B cell (primary cell): ENCODE results near the gene ESR2. TPM values are rescaled to one million over a fixed set of nuclear protein-coding genes. Genes with fewer than 3 reads are reported as not detected.

Experiments
- ATAC-seq: fragments of 200-7000 bp; cut with Tn5 transposase; one replicate; pipeline ENCODE4 v1.10.0; 2021; ENCODE audit warnings: low read depth, mild to moderate bottlenecking, moderate number of reproducible peaks, moderate library complexity
- CTCF ChIA-PET: fragments of 350-600 bp; sonication (Branson Sonifier 250); formaldehyde crosslinking; loops from one replicate; lab custom pipeline; 2021; ENCODE audit warnings: antibody characterized with exemption, inconsistent platforms; lab: Charles Lee
- POLR2A ChIA-PET: fragments of 350-600 bp; sonication (Branson Sonifier 250); formaldehyde crosslinking; loops from one replicate; lab custom pipeline; 2021; ENCODE audit warnings: antibody characterized with exemption; lab: Charles Lee
- DNase-seq: peaks from one replicate; pipeline ENCODE4 v3.0.0; 2013
- H2AFZ ChIP-seq: 2 replicates; pipeline ENCODE4 v1.6.1; 2012; ENCODE audit warnings: mild to moderate bottlenecking, low read depth, low read length; ENCODE audit not compliant: insufficient read depth, poor library complexity, severe bottlenecking
- H3K27ac ChIP-seq, 2 donors: 1 replicate in 1 of 2; 2 replicates in 1 of 2; pipeline ENCODE4 v1.5.1; 2012 to 2013; ENCODE audit warnings: low read length in 2 of 2, mild to moderate bottlenecking in 2 of 2, moderate library complexity in 1 of 2
- H3K27me3 ChIP-seq, 4 experiments: fragments of 200-600 bp in 1 of 4; sonication (generic) in 1 of 4; replicated peaks in 1 of 4; 1 replicate in 2 of 4; 2 replicates in 2 of 4; pipeline versions ENCODE4 v1.6.1 to v1.7.0; 2013 to 2016; ENCODE audit warnings: low read length in 3 of 4, mild to moderate bottlenecking in 2 of 4, mixed read lengths in 1 of 4, moderate library complexity in 1 of 4; ENCODE audit not compliant: insufficient read depth in 4 of 4, control insufficient read depth in 3 of 4; ENCODE audit errors: control extremely low read depth in 1 of 4
- H3K36me3 ChIP-seq, 2 experiments: replicated peaks in 1 of 2; 1 replicate in 1 of 2; 2 replicates in 1 of 2; pipeline versions ENCODE4 v1.6.1 to v1.7.1; 2013; ENCODE audit warnings: low read length in 1 of 2; ENCODE audit not compliant: insufficient read depth in 2 of 2, control insufficient read depth in 1 of 2; ENCODE audit errors: control extremely low read depth in 1 of 2, extremely low read depth in 1 of 2
- H3K4me1 ChIP-seq, 2 donors: fragments of 200-600 bp in 1 of 2; sonication (generic) in 1 of 2; 1 replicate in 1 of 2; 2 replicates in 1 of 2; pipeline versions ENCODE4 v1.5.1 to v1.6.1; 2013 to 2017; ENCODE audit warnings: low read length in 2 of 2; ENCODE audit not compliant: control insufficient read depth in 2 of 2, insufficient read depth in 2 of 2
- H3K4me2 ChIP-seq: replicated peaks from 2 replicates; pipeline ENCODE3; 2012; ENCODE audit warnings: mild to moderate bottlenecking, low read depth, low read length; ENCODE audit not compliant: poor library complexity, severe bottlenecking
- H3K4me3 ChIP-seq, 5 experiments: fragments of 200-600 bp in 1 of 5; sonication (generic) in 1 of 5; 1 replicate in 3 of 5; 2 replicates in 2 of 5; pipeline versions ENCODE4 v1.5.1 to v1.7.0; 2011 to 2016; ENCODE audit warnings: low read length in 4 of 5, mild to moderate bottlenecking in 4 of 5, low read depth in 2 of 5, control low read depth in 1 of 5, moderate library complexity in 1 of 5; ENCODE audit not compliant: insufficient read depth in 1 of 5; ENCODE audit errors: control extremely low read depth in 1 of 5, extremely low read depth in 1 of 5
- H3K79me2 ChIP-seq: fragments of 200-600 bp; sonication (generic); one replicate; pipeline ENCODE4 v1.6.0; 2016; ENCODE audit warnings: low read length; ENCODE audit not compliant: control insufficient read depth, insufficient read depth
- H3K9ac ChIP-seq: fragments of 200-600 bp; sonication (generic); 2 replicates; pipeline ENCODE4 v1.6.1; 2017; ENCODE audit warnings: mild to moderate bottlenecking, low read length, moderate library complexity
- H3K9me3 ChIP-seq, 3 donors: one replicate each; pipeline versions ENCODE4 v1.6.1 to v1.7.1; 2013; ENCODE audit warnings: low read length in 2 of 3; ENCODE audit not compliant: control insufficient read depth in 2 of 3, insufficient read depth in 1 of 3; ENCODE audit errors: control extremely low read depth in 1 of 3
- H4K20me1 ChIP-seq: 2 replicates; pipeline ENCODE4 v1.6.0; 2012; ENCODE audit warnings: mild to moderate bottlenecking, low read length; ENCODE audit not compliant: insufficient read depth, control insufficient read depth, poor library complexity, severe bottlenecking
- H3K27ac Mint-ChIP-seq: one replicate; pipeline ENCODE4 v1.8.0; 2021; ENCODE audit warnings: mixed read lengths
- H3K27me3 Mint-ChIP-seq: one replicate; pipeline ENCODE4 v1.8.0; 2021; ENCODE audit warnings: mixed read lengths
- H3K4me1 Mint-ChIP-seq: one replicate; pipeline ENCODE4 v1.8.0; 2021; ENCODE audit warnings: mixed read lengths
- H3K4me3 Mint-ChIP-seq: one replicate; pipeline ENCODE4 v1.8.0; 2021; ENCODE audit warnings: mixed read lengths
- H3K9me3 Mint-ChIP-seq: one replicate; pipeline ENCODE4 v1.8.0; 2022; ENCODE audit warnings: mixed read lengths; ENCODE audit not compliant: insufficient read depth
- CTCF ChIP-seq: fragments of 200-600 bp; IDR thresholded peaks from one replicate; pipeline ENCODE4 v1.8.0; 2022; ENCODE audit warnings: antibody characterized with exemption, mild to moderate bottlenecking
- EZH2 ChIP-seq: IDR thresholded peaks from 2 replicates; pipeline ENCODE4 v1.6.1; 2012; ENCODE audit warnings: borderline replicate concordance, low read depth, mild to moderate bottlenecking, moderate library complexity, low read length; ENCODE audit not compliant: insufficient read depth, poor library complexity, severe bottlenecking
- WGBS: methylation state at CpG from one replicate; pipeline ENCODE4 v1.1.5; 2013; ENCODE audit warnings: missing lambda C conversion rate; ENCODE audit not compliant: insufficient coverage; 5-methylcytosine and 5-hydroxymethylcytosine counted together
- intact Hi-C: fragments of 100-400 bp; cut with micrococcal nuclease; formaldehyde crosslinking; loops from one replicate; pipeline ENCODE4 v1.10.0; 2022
- polyA plus RNA-seq: library from polyadenylated mRNA; depleted of rRNA; stranded (reverse); fragments of >200 nt; gene quantifications from 2 replicates; pipeline ENCODE4 v1.2.3, GENCODE V29; 2012
- total RNA-seq, 2 donors: library from RNA; stranded (reverse); fragments of 120-200 nt in 1 of 2; gene quantifications; 1 replicate in 1 of 2; 2 replicates in 1 of 2; pipeline versions ENCODE4 v1.2.3 to v1.2.4, GENCODE V29; 2013 to 2022

ESR2 gene
- total and polyA plus RNA-seq, 2 donors (not counting 1 experiment from before 2014, with no cell fraction given): 5.4 to 87.8 TPM

- no peaks in the 10 kb centered on the region for H3K27me3 ChIP-seq
- Mint-ChIP-seq H3K9me3 (no peaks in the 10 kb centered on the region), H3K4me1 (peaks cover 6% of the 10 kb centered on the region), H3K4me3 (no peak overlapping the region), H3K27ac (no peak overlapping the region), H3K27me3 (no peaks in the 10 kb centered on the region)
- H3K4me2 ChIP-seq: no peak overlapping the region
- no peak for TF ChIP-seq CTCF
- ChIA-PET CTCF (interaction anchor here (0.6 kb wide), 1 partner anchor 26 kb away, joined by 3 read pairs; no protein-coding TSS in a partner anchor), POLR2A (no interaction called here)
- ATAC-seq (no peak), DNase-seq (no peak)
- no peak overlapping the region for H3K27ac ChIP-seq
- no peak overlapping the region for H3K9ac ChIP-seq
- H3K4me3 ChIP-seq: no peak overlapping the region
- H3K36me3 ChIP-seq: peaks cover 2 to 5% of the 10 kb centered on the region in 2 experiments
- no peaks in the 10 kb centered on the region for H3K79me2 ChIP-seq
- no peaks in the 10 kb centered on the region for H3K4me1 ChIP-seq
- no peak overlapping the region for H2AFZ ChIP-seq
- no peaks in the 10 kb centered on the region for H4K20me1 ChIP-seq
- WGBS: 40% methylated on average over 1 of the region's 4 CpGs
- intact Hi-C loops: no loop called here
- H3K9me3 ChIP-seq: no peaks in the 10 kb centered on the region
Observed at GRCh38 chr14:64098120-64098519, 196.1 kb downstream of the ESR2 start.

- Mint-ChIP-seq H3K27ac (no peak overlapping the region), H3K4me3 (no peak overlapping the region), H3K4me1 (peaks cover under 1% of the 10 kb centered on the region), H3K27me3 (no peaks in the 10 kb centered on the region), H3K9me3 (no peaks in the 10 kb centered on the region)
- Histone ChIP-seq H4K20me1 (no peaks in the 10 kb centered on the region), H3K79me2 (no peaks in the 10 kb centered on the region), H3K27me3 (no peaks in the 10 kb centered on the region), H3K4me3 (no peak overlapping the region), H3K36me3 (peaks cover 2 to 6% of the 10 kb centered on the region in 2 experiments), H3K9me3 (no peaks in the 10 kb centered on the region), H3K4me1 (no peaks in the 10 kb centered on the region), H3K4me2 (no peak overlapping the region), H3K9ac (no peak overlapping the region), H2AFZ (no peak overlapping the region), H3K27ac (no peak overlapping the region)
- ChIA-PET POLR2A (no interaction called here), CTCF (no interaction called here)
- DNase-seq (no peak), ATAC-seq (no peak)
- intact Hi-C loops: no loop called here
- WGBS: 92% methylated on average over 2 of the region's 3 CpGs
- TF ChIP-seq EZH2 (no peak), CTCF (no peak)
Observed at GRCh38 chr14:64095620-64096019, 198.6 kb downstream of the ESR2 start.
